ENCODE measurements around the gene CDHR5.
"Not testable (repeated sequence)": the region's sequence is repeated elsewhere in the genome, so short reads cannot be mapped to it uniquely, and the experiment has no call there.

The CDHR5 gene

GRCh38 chr11:587978-588380 lies 36.8 kb downstream of the CDHR5 start:
- peak; percentile 50 to 52 for DNase-seq (ENCODE audit: low read depth in 2 of 2)

- no peak for DNase-seq (ENCODE audit: low read depth in 2 of 2)
These were observed 37.2 kb downstream of the CDHR5 start for GRCh38 chr11:587546-587945.

- no peak for DNase-seq (ENCODE audit: low read depth in 2 of 2)
These were observed 38.1 kb downstream of the CDHR5 start for GRCh38 chr11:586376-587316.

- no peak for DNase-seq (ENCODE audit: low read depth in 2 of 2)
These were observed 40.5 kb downstream of the CDHR5 start for GRCh38 chr11:584287-584686.

- no peak for DNase-seq (ENCODE audit: low read depth in 2 of 2)
These were observed 43.0 kb downstream of the CDHR5 start for GRCh38 chr11:581752-582151.

- no peak for DNase-seq (ENCODE audit: low read depth in 2 of 2)
These were observed 43.4 kb downstream of the CDHR5 start for GRCh38 chr11:581342-581741.

- DNase-seq (ENCODE audit: low read depth in 2 of 2) = no peak
These were observed 44.7 kb downstream of the CDHR5 start for GRCh38 chr11:579830-580601.

GRCh38 chr11:578276-579035 lies 46.3 kb downstream of the CDHR5 start:
- DNase-seq (ENCODE audit: low read depth in 2 of 2) = no peak

GRCh38 chr11:577611-577894 lies 47.2 kb downstream of the CDHR5 start:
- no peak for DNase-seq (ENCODE audit: low read depth in 2 of 2)

- DNase-seq (ENCODE audit: low read depth in 2 of 2) = no peak
These were observed 47.7 kb downstream of the CDHR5 start for GRCh38 chr11:576811-577610.

GRCh38 chr11:575996-576768 lies 48.6 kb downstream of the CDHR5 start, which contains the start of gene PHRF1:
TSS of gene PHRF1 (plus strand) at chr11:576470. CDS start at chr11:581513, 5,043 bp downstream.
- peak; percentile 90 to 95 for DNase-seq (ENCODE audit: low read depth in 2 of 2)

- no peak for DNase-seq (ENCODE audit: low read depth in 2 of 2)
These were observed 49.3 kb downstream of the CDHR5 start for GRCh38 chr11:575313-575995.

GRCh38 chr11:574632-575312 lies 50.0 kb downstream of the CDHR5 start:
- no peak for DNase-seq (ENCODE audit: low read depth in 2 of 2)

GRCh38 chr11:574031-574570 lies 50.7 kb downstream of the CDHR5 start:
- DNase-seq (ENCODE audit: low read depth in 2 of 2) = not testable (repeated sequence)

GRCh38 chr11:573146-573759 lies 51.5 kb downstream of the CDHR5 start:
- DNase-seq (ENCODE audit: low read depth in 2 of 2) = no peak

GRCh38 chr11:571802-572185 lies 53.0 kb downstream of the CDHR5 start:
- no peak for DNase-seq (ENCODE audit: low read depth in 2 of 2)

- no peak for DNase-seq (ENCODE audit: low read depth in 2 of 2)
These were observed 55.4 kb downstream of the CDHR5 start for GRCh38 chr11:569158-569885.

Data from activated CD8-positive, alpha-beta memory T cell treated with anti-CD3 and anti-CD28 coated beads for 4 hours (primary cell).